Erythroblast (primary cell): ENCODE results near the gene GLS2.

ENCODE experiments used
- GATA1 ChIP-seq: IDR thresholded peaks from 2 replicates; pipeline ENCODE4 v1.6.1; 2011; ENCODE audit warnings: low read depth, mild to moderate bottlenecking, control low read depth, low read length, moderate library complexity
- POLR2A ChIP-seq: IDR thresholded peaks from 2 replicates; pipeline ENCODE4 v1.6.1; 2011; ENCODE audit warnings: mild to moderate bottlenecking, low read length

- TF ChIP-seq POLR2A (no peak), GATA1 (no peak)
These were observed 22.8 kb upstream of the GLS2 start for GRCh38 chr12:56510786-56511185.
